HepG2 (cell line): ENCODE results near the gene PHF21B.

ENCODE experiments used
- ATAD3A ChIP-seq: sonication (generic); formaldehyde crosslinking; IDR thresholded peaks from 2 replicates; pipeline ENCODE4 v1.4.0; 2020; ENCODE audit warnings: missing genetic modification reagents
- CHD2 ChIP-seq: IDR thresholded peaks from 2 replicates; pipeline ENCODE4 v1.6.1; 2011; ENCODE audit warnings: low read depth, low read length, improper control_type of control experiment
- DPF2 ChIP-seq: sonication (generic); formaldehyde crosslinking; IDR thresholded peaks from 2 replicates; pipeline ENCODE4 v1.4.0; 2020; ENCODE audit warnings: mild to moderate bottlenecking, low read depth, missing genetic modification reagents, borderline replicate concordance
- GABPA ChIP-seq, 2 experiments: IDR thresholded peaks; 2 replicates each; pipeline ENCODE4 v1.6.1; 2011 to 2016; ENCODE audit warnings: low read depth in 2 of 2, low read length in 1 of 2, missing biosample characterization in 1 of 2, missing genetic modification characterization in 1 of 2
- HDAC2 ChIP-seq: sonication (generic); formaldehyde crosslinking; IDR thresholded peaks from 2 replicates; pipeline ENCODE4 v1.4.0; 2020; ENCODE audit warnings: missing genetic modification reagents
- HNF4G ChIP-seq, 2 experiments: sonication (generic) in 1 of 2; formaldehyde crosslinking in 1 of 2; IDR thresholded peaks; 2 replicates each; pipeline versions ENCODE4 v1.4.0 to v1.6.1; 2011 to 2020; ENCODE audit warnings: borderline replicate concordance in 2 of 2, low read depth in 2 of 2, mild to moderate bottlenecking in 2 of 2, low read length in 1 of 2, missing genetic modification reagents in 1 of 2, moderate library complexity in 1 of 2
- JDP2 ChIP-seq: sonication (generic); formaldehyde crosslinking; IDR thresholded peaks from 2 replicates; pipeline ENCODE4 v1.8.1; 2022; ENCODE audit warnings: missing genetic modification reagents, borderline replicate concordance
- MEIS2 ChIP-seq: sonication (generic); formaldehyde crosslinking; IDR thresholded peaks from 2 replicates; pipeline ENCODE4 v1.9.0; 2021; ENCODE audit warnings: mild to moderate bottlenecking, missing genetic modification reagents
- NFE2 ChIP-seq: sonication (generic); formaldehyde crosslinking; IDR thresholded peaks from 2 replicates; pipeline ENCODE4 v1.4.0; 2020; ENCODE audit warnings: missing genetic modification reagents
- TCF7L2 ChIP-seq: IDR thresholded peaks from 2 replicates; pipeline ENCODE4 v1.6.1; 2011; ENCODE audit warnings: mild to moderate bottlenecking, low read depth, low read length, moderate library complexity
- ZNF501 ChIP-seq: sonication (generic); formaldehyde crosslinking; IDR thresholded peaks from 2 replicates; pipeline ENCODE4 v1.5.1; 2020; ENCODE audit warnings: mild to moderate bottlenecking, moderate library complexity, missing genetic modification reagents
- ZNF550 ChIP-seq: sonication (generic); formaldehyde crosslinking; IDR thresholded peaks from 2 replicates; pipeline ENCODE4 v1.4.0; 2020; ENCODE audit warnings: mild to moderate bottlenecking, missing genetic modification reagents, borderline replicate concordance
- ZNF562 ChIP-seq: sonication (generic); formaldehyde crosslinking; IDR thresholded peaks from 2 replicates; pipeline ENCODE4 v1.8.0; 2022; ENCODE audit warnings: missing genetic modification reagents, borderline replicate concordance

GRCh38 chr22:44985906-44986527 is 23.8 kb downstream of the PHF21B start:
- no peak for TF ChIP-seq NFE2 (CRISPR knock-in tag)
- no peak for TF ChIP-seq GABPA (IDR thresholded peaks at IDR 0.05; ENCODE audit: low read depth, low read length)
- TF ChIP-seq GABPA (CRISPR knock-in tag; IDR thresholded peaks at IDR 0.05; ENCODE audit: low read depth): no peak
- TF ChIP-seq JDP2 (CRISPR knock-in tag): no peak
- TF ChIP-seq HNF4G (IDR thresholded peaks at IDR 0.05; ENCODE audit: borderline replicate concordance, low read depth, low read length): no peak
- TF ChIP-seq HNF4G (CRISPR knock-in tag; IDR thresholded peaks at IDR 0.05; ENCODE audit: borderline replicate concordance, low read depth): no peak
- TF ChIP-seq DPF2: no peak
- no peak for TF ChIP-seq CHD2
- TF ChIP-seq ATAD3A: no peak
- no peak for TF ChIP-seq ZNF501 (CRISPR knock-in tag)
- no peak for TF ChIP-seq HDAC2 (CRISPR knock-in tag)
- TF ChIP-seq ZNF562: no peak
- TF ChIP-seq ZNF550: no peak
- no peak for TF ChIP-seq TCF7L2
- no peak for TF ChIP-seq MEIS2 (CRISPR knock-in tag)
